ENCODE results near the gene MRGPRF.

Gene MRGPRF

DNA sequence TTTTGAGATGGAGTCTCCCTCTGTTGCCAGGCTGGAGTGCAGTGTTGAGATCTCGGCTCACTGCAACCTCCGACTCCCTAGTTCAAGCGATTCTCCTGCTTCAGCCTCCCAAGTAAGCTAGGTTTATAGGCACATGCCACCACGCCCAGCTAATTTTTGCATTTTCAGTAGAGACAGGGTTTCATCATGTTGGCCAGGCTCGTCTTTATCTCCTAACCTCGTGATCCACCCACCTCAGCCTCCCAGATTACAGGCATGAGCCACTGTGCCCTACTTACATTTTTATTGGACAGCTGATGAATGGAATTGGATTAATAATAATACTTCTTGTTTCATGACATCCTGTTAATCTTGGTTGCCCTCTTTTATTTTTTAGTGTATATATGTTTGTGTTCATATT, 29.2 kb downstream of the MRGPRF start:
- no peak for DNase-seq
- Histone ChIP-seq H3K27me3 (replicated peaks) (peaks cover 3% of the 10 kb centered on the region), H3K27ac (no peak overlapping the region), H3K36me3 (replicated peaks) (no peaks in the 10 kb centered on the region), H3K4me3 (ENCODE audit: low read depth, low read length) (no peak overlapping the region)
- in situ Hi-C loops (cut with HindIII; ENCODE audit: low pct_ligation_motif_present, low sequenced_read_pairs), result no loop called here
- TF ChIP-seq, protein P1, sequence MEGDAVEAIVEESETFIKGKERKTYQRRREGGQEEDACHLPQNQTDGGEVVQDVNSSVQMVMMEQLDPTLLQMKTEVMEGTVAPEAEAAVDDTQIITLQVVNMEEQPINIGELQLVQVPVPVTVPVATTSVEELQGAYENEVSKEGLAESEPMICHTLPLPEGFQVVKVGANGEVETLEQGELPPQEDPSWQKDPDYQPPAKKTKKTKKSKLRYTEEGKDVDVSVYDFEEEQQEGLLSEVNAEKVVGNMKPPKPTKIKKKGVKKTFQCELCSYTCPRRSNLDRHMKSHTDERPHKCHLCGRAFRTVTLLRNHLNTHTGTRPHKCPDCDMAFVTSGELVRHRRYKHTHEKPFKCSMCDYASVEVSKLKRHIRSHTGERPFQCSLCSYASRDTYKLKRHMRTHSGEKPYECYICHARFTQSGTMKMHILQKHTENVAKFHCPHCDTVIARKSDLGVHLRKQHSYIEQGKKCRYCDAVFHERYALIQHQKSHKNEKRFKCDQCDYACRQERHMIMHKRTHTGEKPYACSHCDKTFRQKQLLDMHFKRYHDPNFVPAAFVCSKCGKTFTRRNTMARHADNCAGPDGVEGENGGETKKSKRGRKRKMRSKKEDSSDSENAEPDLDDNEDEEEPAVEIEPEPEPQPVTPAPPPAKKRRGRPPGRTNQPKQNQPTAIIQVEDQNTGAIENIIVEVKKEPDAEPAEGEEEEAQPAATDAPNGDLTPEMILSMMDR (IDR thresholded peaks at IDR 0.05; ENCODE audit: low read depth, low read length, missing control alignments), result no peak

DNA sequence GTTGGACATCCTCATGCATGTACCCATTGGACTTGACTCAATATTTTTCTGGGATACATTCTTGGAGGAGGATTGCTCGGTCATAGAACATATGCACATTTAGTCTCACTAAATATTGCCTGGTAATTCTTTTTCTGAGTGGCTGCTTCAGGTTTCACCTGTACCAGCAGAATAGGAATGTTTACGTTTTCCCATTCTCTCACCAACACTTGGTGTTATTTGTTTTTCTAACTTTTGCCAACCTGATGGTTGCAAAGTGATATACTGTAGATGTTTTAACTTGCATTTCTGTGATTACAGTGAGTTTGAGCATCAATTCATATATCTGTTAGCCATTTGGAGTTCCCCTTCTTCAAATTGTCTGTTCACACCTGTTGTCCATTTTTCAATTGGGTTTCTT, 30.9 kb downstream of the MRGPRF start:
- Histone ChIP-seq H3K36me3 (replicated peaks) (no peaks in the 10 kb centered on the region), H3K27me3 (replicated peaks) (peaks cover 3% of the 10 kb centered on the region), H3K27ac (no peak overlapping the region), H3K4me3 (ENCODE audit: low read depth, low read length) (no peak overlapping the region)
- TF ChIP-seq, protein P1 (IDR thresholded peaks at IDR 0.05; ENCODE audit: low read depth, low read length, missing control alignments), result no peak
- no peak for DNase-seq
- in situ Hi-C loops (cut with HindIII; ENCODE audit: low pct_ligation_motif_present, low sequenced_read_pairs), result no loop called here

GRCh38 chr11:68980776-68981065, 32.3 kb downstream of the MRGPRF start, which contains the start of gene MRGPRD:
MRGPRD (minus strand) TSS chr11:68980986; CDS start chr11:68980986, 0 bp downstream.
- in situ Hi-C loops (cut with HindIII; ENCODE audit: low pct_ligation_motif_present, low sequenced_read_pairs), result no loop called here
- no peak within 1 kb of the TSS for H3K4me3 ChIP-seq (ENCODE audit: low read depth, low read length)
- no peak within 1 kb of the TSS for H3K27ac ChIP-seq
- no peak for DNase-seq
- TF ChIP-seq, protein P1 (IDR thresholded peaks at IDR 0.05; ENCODE audit: low read depth, low read length, missing control alignments), result no peak
- peaks cover 3% of the 10 kb centered on the region for H3K27me3 ChIP-seq (replicated peaks)
- no peaks in the 10 kb centered on the region for H3K36me3 ChIP-seq (replicated peaks)

GRCh38 chr11:68979931-68980775, 32.9 kb downstream of the MRGPRF start:
- H3K27me3 ChIP-seq (replicated peaks), result peaks cover 3% of the 10 kb centered on the region
- no peak overlapping the region for H3K4me3 ChIP-seq (ENCODE audit: low read depth, low read length)
- H3K27ac ChIP-seq, result no peak overlapping the region
- TF ChIP-seq, protein P1 (IDR thresholded peaks at IDR 0.05; ENCODE audit: low read depth, low read length, missing control alignments), result no peak
- in situ Hi-C loops (cut with HindIII; ENCODE audit: low pct_ligation_motif_present, low sequenced_read_pairs), result no loop called here
- H3K36me3 ChIP-seq (replicated peaks), result no peaks in the 10 kb centered on the region
- no peak for DNase-seq

- no peak overlapping the region for H3K4me3 ChIP-seq (ENCODE audit: low read depth, low read length)
- H3K36me3 ChIP-seq (replicated peaks), result no peaks in the 10 kb centered on the region
- TF ChIP-seq, protein P1 (IDR thresholded peaks at IDR 0.05; ENCODE audit: low read depth, low read length, missing control alignments), result no peak
- peaks cover 3% of the 10 kb centered on the region for H3K27me3 ChIP-seq (replicated peaks)
- in situ Hi-C loops (cut with HindIII; ENCODE audit: low pct_ligation_motif_present, low sequenced_read_pairs), result no loop called here
- DNase-seq, result no peak
- H3K27ac ChIP-seq, result no peak overlapping the region
Observed at GRCh38 chr11:68978931-68979594, 34.0 kb downstream of the MRGPRF start.

Data from brain microvascular endothelial cell (primary cell).